Mesothelial cell of epicardium (in vitro differentiated cells): Measurements from ENCODE around the gene SLC9A9. TPM values are rescaled to one million over a fixed set of nuclear protein-coding genes. Genes with fewer than 3 reads are reported as not detected.

Experiments
- DNase-seq, 2 experiments: peaks; one replicate each; pipeline ENCODE4 v3.0.0; 2021; ENCODE audit warnings: low spot score in 2 of 2; ENCODE audit not compliant: unreplicated experiment in 2 of 2
- H3K27ac Mint-ChIP-seq: 2 replicates; pipeline ENCODE4 v1.8.0; 2021; ENCODE audit warnings: mixed read lengths
- H3K27me3 Mint-ChIP-seq: 2 replicates; pipeline ENCODE4 v1.8.0; 2021; ENCODE audit warnings: low read depth, mixed read lengths
- H3K36me3 Mint-ChIP-seq: 2 replicates; pipeline ENCODE4 v1.8.0; 2021; ENCODE audit warnings: mixed read lengths
- H3K4me1 Mint-ChIP-seq: 2 replicates; pipeline ENCODE4 v1.8.0; 2021; ENCODE audit warnings: mixed read lengths
- H3K4me3 Mint-ChIP-seq: 2 replicates; pipeline ENCODE4 v1.8.0; 2021; ENCODE audit warnings: mild to moderate bottlenecking, moderate library complexity, mixed read lengths
- H3K9me3 Mint-ChIP-seq: 2 replicates; pipeline ENCODE4 v1.8.0; 2021; ENCODE audit warnings: mixed read lengths
- total RNA-seq: library from RNA; stranded (reverse); gene quantifications from 3 replicates; pipeline ENCODE4 v1.2.1, GENCODE V29; 2021
- TF ChIP-seq, protein P1 (sequence below): fragments of 200-600 bp; sonication (generic); IDR thresholded peaks from one replicate; pipeline ENCODE4 v1.5.0; 2021; ENCODE audit warnings: antibody characterized with exemption; ENCODE audit not compliant: unreplicated experiment

The SLC9A9 gene
- total RNA-seq, 1 donor from 2014 or later, result 2.7 TPM

DNA sequence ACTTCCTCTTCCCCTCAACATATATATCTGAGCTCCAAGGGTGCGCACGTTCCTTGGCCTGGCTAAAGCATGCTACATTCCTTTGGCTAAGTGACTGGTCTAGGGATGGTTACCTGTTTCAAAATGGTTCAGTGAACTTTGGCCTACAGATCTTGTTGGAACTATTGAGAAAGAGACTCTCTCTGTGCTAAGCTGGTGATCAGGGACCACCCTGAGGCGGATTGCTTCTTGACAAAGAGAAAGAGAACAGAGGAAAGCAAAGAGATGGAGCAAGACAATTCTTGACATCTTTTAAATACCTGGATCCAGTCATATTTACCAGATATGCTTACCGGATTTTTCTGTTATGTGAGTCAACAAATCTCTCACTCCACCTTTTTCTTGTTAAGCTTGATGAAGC, 605.6 kb downstream of the SLC9A9 start:
- Mint-ChIP-seq H3K4me1 (peaks cover 20% of the 10 kb centered on the region), H3K9me3 (peaks cover 4% of the 10 kb centered on the region)
- no peak for DNase-seq

DNA sequence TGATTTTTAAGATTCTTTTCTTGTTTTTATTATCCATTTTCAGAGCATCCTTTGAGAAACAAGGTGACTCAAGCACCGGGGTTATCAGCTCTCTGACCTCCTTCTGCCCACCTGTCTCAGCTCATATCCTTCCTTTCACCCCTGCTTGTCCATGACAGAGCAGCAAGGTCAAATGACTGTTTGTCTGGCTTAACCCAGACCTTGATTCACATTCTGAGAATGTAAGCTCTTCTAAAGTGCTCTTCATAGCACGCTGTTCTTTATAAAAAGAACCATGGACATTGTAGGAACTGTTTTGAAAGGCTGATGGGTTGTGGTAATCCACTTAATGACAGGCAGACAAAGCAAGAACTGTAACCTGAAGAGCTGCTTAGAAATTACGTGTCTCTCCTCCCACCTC, 606.2 kb downstream of the SLC9A9 start:
- peaks cover 4% of the 10 kb centered on the region for H3K9me3 Mint-ChIP-seq
- no peaks in the 10 kb centered on the region for H3K36me3 Mint-ChIP-seq
- TF ChIP-seq, protein P1, sequence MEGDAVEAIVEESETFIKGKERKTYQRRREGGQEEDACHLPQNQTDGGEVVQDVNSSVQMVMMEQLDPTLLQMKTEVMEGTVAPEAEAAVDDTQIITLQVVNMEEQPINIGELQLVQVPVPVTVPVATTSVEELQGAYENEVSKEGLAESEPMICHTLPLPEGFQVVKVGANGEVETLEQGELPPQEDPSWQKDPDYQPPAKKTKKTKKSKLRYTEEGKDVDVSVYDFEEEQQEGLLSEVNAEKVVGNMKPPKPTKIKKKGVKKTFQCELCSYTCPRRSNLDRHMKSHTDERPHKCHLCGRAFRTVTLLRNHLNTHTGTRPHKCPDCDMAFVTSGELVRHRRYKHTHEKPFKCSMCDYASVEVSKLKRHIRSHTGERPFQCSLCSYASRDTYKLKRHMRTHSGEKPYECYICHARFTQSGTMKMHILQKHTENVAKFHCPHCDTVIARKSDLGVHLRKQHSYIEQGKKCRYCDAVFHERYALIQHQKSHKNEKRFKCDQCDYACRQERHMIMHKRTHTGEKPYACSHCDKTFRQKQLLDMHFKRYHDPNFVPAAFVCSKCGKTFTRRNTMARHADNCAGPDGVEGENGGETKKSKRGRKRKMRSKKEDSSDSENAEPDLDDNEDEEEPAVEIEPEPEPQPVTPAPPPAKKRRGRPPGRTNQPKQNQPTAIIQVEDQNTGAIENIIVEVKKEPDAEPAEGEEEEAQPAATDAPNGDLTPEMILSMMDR, result no peak
- no peak overlapping the region for H3K4me3 Mint-ChIP-seq
- H3K4me1 Mint-ChIP-seq, result peaks cover 20% of the 10 kb centered on the region
- no peaks in the 10 kb centered on the region for H3K27me3 Mint-ChIP-seq
- no peak for DNase-seq
- no peak overlapping the region for H3K27ac Mint-ChIP-seq

More for the DNA sequence above, 605.6 kb downstream of the SLC9A9 start:
- H3K27me3 Mint-ChIP-seq, result no peaks in the 10 kb centered on the region
- H3K4me3 Mint-ChIP-seq, result no peak overlapping the region
- TF ChIP-seq, protein P1, result no peak
- no peak overlapping the region for H3K27ac Mint-ChIP-seq
- no peaks in the 10 kb centered on the region for H3K36me3 Mint-ChIP-seq

DNA sequence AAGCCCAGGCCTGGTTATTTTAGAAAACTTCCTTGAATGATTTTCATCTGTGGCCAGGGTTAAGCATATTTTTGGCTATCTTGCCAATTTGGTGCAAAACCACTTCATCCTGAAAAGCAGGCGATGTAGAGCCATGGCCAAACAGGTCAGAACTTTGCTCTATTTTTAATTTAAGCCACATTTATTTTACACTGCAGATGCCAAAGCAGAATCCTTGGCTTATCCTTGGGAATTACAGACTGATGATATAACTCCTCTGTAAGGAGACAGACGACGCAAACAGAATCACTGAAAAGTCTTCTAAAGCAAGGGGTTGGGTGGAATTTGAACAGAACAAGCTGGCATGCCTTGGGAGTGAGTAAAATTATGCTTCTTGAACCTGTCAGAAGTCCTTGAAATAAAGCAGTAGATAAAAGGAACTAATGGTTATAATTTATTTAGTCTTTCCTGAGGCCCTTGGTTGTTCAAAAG, 606.8 kb downstream of the SLC9A9 start:
- Mint-ChIP-seq H3K4me3 (no peak overlapping the region), H3K36me3 (no peaks in the 10 kb centered on the region), H3K27me3 (no peaks in the 10 kb centered on the region), H3K27ac (no peak overlapping the region), H3K9me3 (peaks cover 7% of the 10 kb centered on the region), H3K4me1 (peaks cover 20% of the 10 kb centered on the region)
- DNase-seq, result no peak
- TF ChIP-seq, protein P1, result no peak

DNA sequence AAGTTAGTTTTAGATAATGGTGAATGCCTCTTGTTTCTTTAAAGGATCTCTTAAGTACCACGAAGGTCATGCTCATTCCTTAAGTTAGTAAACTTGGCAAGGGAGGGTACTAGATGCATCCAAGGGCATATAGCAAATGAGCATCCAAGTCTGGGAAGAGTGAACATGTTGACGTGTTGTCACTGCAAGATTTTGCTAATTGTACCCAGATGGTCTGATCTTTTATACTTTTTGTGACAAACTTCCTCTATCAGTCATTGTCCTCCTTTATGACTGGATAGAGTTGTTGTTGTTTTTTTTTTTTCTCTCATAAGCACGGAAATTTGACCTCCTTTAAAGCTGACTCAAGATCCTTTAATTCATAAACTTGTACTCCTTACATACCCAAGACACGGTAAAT, 607.4 kb downstream of the SLC9A9 start:
- TF ChIP-seq, protein P1, result no peak
- Mint-ChIP-seq H3K36me3 (no peaks in the 10 kb centered on the region), H3K4me3 (no peak overlapping the region), H3K27me3 (no peaks in the 10 kb centered on the region), H3K9me3 (peaks cover 8% of the 10 kb centered on the region), H3K4me1 (peaks cover 20% of the 10 kb centered on the region), H3K27ac (no peak overlapping the region)
- no peak for DNase-seq

DNA sequence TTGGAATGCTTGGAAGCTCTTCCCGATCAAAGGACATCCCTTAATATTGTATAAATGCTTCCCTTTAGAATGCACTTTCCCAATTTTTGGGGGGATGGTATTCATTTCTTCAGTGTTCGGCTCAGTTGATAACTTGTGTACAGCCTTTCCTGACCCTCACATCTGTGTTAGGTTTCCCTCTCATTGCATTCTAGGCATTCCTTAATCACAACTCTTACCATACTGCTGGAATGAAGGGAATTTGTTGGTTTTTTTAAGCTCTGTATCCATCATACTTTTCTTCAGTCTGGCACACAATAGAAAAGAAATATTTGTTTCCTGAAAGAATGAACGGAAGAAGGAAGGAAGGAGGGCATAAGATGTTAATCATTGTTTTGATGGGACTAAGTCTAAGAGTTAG, 609.2 kb downstream of the SLC9A9 start:
- Mint-ChIP-seq H3K4me1 (peaks cover 20% of the 10 kb centered on the region), H3K27me3 (no peaks in the 10 kb centered on the region), H3K36me3 (no peaks in the 10 kb centered on the region), H3K9me3 (peaks cover 8% of the 10 kb centered on the region), H3K4me3 (no peak overlapping the region), H3K27ac (no peak overlapping the region)
- TF ChIP-seq, protein P1, result no peak
- DNase-seq, result no peak
